ENCODE data around the gene CCDC149.

Gene CCDC149

GRCh38 chr4:24799196-24799543, 113.7 kb downstream of the CCDC149 start:
- Histone ChIP-seq H3K36me3 (ENCODE audit: insufficient read depth, low read depth, low read length) (no peaks in the 10 kb centered on the region), H3K9ac (ENCODE audit: low read depth, low read length) (no peak overlapping the region), H3K27ac (ENCODE audit: low read length) (no peak overlapping the region), H3K4me1 (ENCODE audit: insufficient read depth, low read length) (peaks cover 21% of the 10 kb centered on the region; the same call in 1 of the 2 replicates), H3K4me3 (ENCODE audit: low read length) (no peak overlapping the region), H3K9me3 (ENCODE audit: insufficient read depth, low read depth, low read length) (no peaks in the 10 kb centered on the region), H3K27me3 (ENCODE audit: insufficient read depth, low read length) (peaks cover 86% of the 10 kb centered on the region)

- Histone ChIP-seq H3K36me3 (ENCODE audit: insufficient read depth, low read depth, low read length) (no peaks in the 10 kb centered on the region), H3K27ac (ENCODE audit: low read length) (no peak overlapping the region), H3K27me3 (ENCODE audit: insufficient read depth, low read length) (peaks cover 86% of the 10 kb centered on the region), H3K4me3 (ENCODE audit: low read length) (no peak overlapping the region), H3K9me3 (ENCODE audit: insufficient read depth, low read depth, low read length) (no peaks in the 10 kb centered on the region), H3K9ac (ENCODE audit: low read depth, low read length) (no peak overlapping the region), H3K4me1 (ENCODE audit: insufficient read depth, low read length) (peaks cover 21% of the 10 kb centered on the region; the same call in 1 of the 2 replicates)
Measured at GRCh38 chr4:24798036-24798610, 114.7 kb downstream of the CCDC149 start.

GRCh38 chr4:24796620-24797019, 116.2 kb downstream of the CCDC149 start:
- H3K9me3 ChIP-seq (ENCODE audit: insufficient read depth, low read depth, low read length), result no peaks in the 10 kb centered on the region
- H3K36me3 ChIP-seq (ENCODE audit: insufficient read depth, low read depth, low read length), result no peaks in the 10 kb centered on the region
- H3K4me1 ChIP-seq (ENCODE audit: insufficient read depth, low read length), result peaks cover 21% of the 10 kb centered on the region; the same call in 1 of the 2 replicates

GRCh38 chr4:24795666-24796381, 117.0 kb downstream of the CCDC149 start:
- Histone ChIP-seq H3K36me3 (ENCODE audit: insufficient read depth, low read depth, low read length) (no peaks in the 10 kb centered on the region), H3K4me1 (ENCODE audit: insufficient read depth, low read length) (peaks cover 15% of the 10 kb centered on the region; the same call in 1 of the 2 replicates), H3K27me3 (ENCODE audit: insufficient read depth, low read length) (peaks cover 65% of the 10 kb centered on the region), H3K9me3 (ENCODE audit: insufficient read depth, low read depth, low read length) (no peaks in the 10 kb centered on the region), H3K9ac (ENCODE audit: low read depth, low read length) (peak overlapping the region; percentile 46; the same call in 1 of the 2 replicates), H3K4me3 (ENCODE audit: low read length) (peak overlapping the region; percentile 69), H3K27ac (ENCODE audit: low read length) (no peak overlapping the region)

More at GRCh38 chr4:24796620-24797019, 116.2 kb downstream of the CCDC149 start:
- Histone ChIP-seq H3K4me3 (ENCODE audit: low read length) (no peak overlapping the region), H3K9ac (ENCODE audit: low read depth, low read length) (no peak overlapping the region), H3K27ac (ENCODE audit: low read length) (no peak overlapping the region), H3K27me3 (ENCODE audit: insufficient read depth, low read length) (peaks cover 73% of the 10 kb centered on the region)

- H3K9ac ChIP-seq (ENCODE audit: low read depth, low read length), result peak within 1 kb of the TSS; percentile 46; the same call in 1 of the 2 replicates
- H3K36me3 ChIP-seq (ENCODE audit: insufficient read depth, low read depth, low read length), result no peaks in the 10 kb centered on the region
- peaks cover 58% of the 10 kb centered on the region for H3K27me3 ChIP-seq (ENCODE audit: insufficient read depth, low read length)
- peak within 1 kb of the TSS; percentile 69 for H3K4me3 ChIP-seq (ENCODE audit: low read length)
- H3K9me3 ChIP-seq (ENCODE audit: insufficient read depth, low read depth, low read length), result no peaks in the 10 kb centered on the region
- no peak within 1 kb of the TSS for H3K27ac ChIP-seq (ENCODE audit: low read length)
- peaks cover 13% of the 10 kb centered on the region; the same call in 1 of the 2 replicates for H3K4me1 ChIP-seq (ENCODE audit: insufficient read depth, low read length)
Measured at GRCh38 chr4:24794916-24795665, 117.8 kb downstream of the CCDC149 start, which contains the start of gene SOD3. SOD3 (plus strand) TSS chr4:24795573; CDS start chr4:24799522, 3,949 bp downstream.

GRCh38 chr4:24794480-24794879, 118.4 kb downstream of the CCDC149 start:
- H3K4me3 ChIP-seq (ENCODE audit: low read length), result peak overlapping the region; percentile 69; the same call in 1 of the 2 replicates
- no peaks in the 10 kb centered on the region for H3K36me3 ChIP-seq (ENCODE audit: insufficient read depth, low read depth, low read length)
- H3K27me3 ChIP-seq (ENCODE audit: insufficient read depth, low read length), result peaks cover 52% of the 10 kb centered on the region
- H3K9ac ChIP-seq (ENCODE audit: low read depth, low read length), result no peak overlapping the region
- H3K27ac ChIP-seq (ENCODE audit: low read length), result no peak overlapping the region
- peaks cover 13% of the 10 kb centered on the region; the same call in 1 of the 2 replicates for H3K4me1 ChIP-seq (ENCODE audit: insufficient read depth, low read length)
- no peaks in the 10 kb centered on the region for H3K9me3 ChIP-seq (ENCODE audit: insufficient read depth, low read depth, low read length)

- Histone ChIP-seq H3K27me3 (ENCODE audit: insufficient read depth, low read length) (peaks cover 48% of the 10 kb centered on the region), H3K4me1 (ENCODE audit: insufficient read depth, low read length) (peaks cover 13% of the 10 kb centered on the region; the same call in 1 of the 2 replicates), H3K9ac (ENCODE audit: low read depth, low read length) (no peak overlapping the region), H3K36me3 (ENCODE audit: insufficient read depth, low read depth, low read length) (no peaks in the 10 kb centered on the region), H3K9me3 (ENCODE audit: insufficient read depth, low read depth, low read length) (no peaks in the 10 kb centered on the region), H3K27ac (ENCODE audit: low read length) (no peak overlapping the region), H3K4me3 (ENCODE audit: low read length) (no peak overlapping the region)
Measured at GRCh38 chr4:24794051-24794450, 118.8 kb downstream of the CCDC149 start.

GRCh38 chr4:24793219-24794005, 119.4 kb downstream of the CCDC149 start:
- H3K9me3 ChIP-seq (ENCODE audit: insufficient read depth, low read depth, low read length), result no peaks in the 10 kb centered on the region
- H3K36me3 ChIP-seq (ENCODE audit: insufficient read depth, low read depth, low read length), result no peaks in the 10 kb centered on the region
- no peak overlapping the region for H3K4me3 ChIP-seq (ENCODE audit: low read length)
- no peak overlapping the region for H3K9ac ChIP-seq (ENCODE audit: low read depth, low read length)
- H3K27ac ChIP-seq (ENCODE audit: low read length), result no peak overlapping the region
- peaks cover 41% of the 10 kb centered on the region for H3K27me3 ChIP-seq (ENCODE audit: insufficient read depth, low read length)
- H3K4me1 ChIP-seq (ENCODE audit: insufficient read depth, low read length), result peaks cover 13% of the 10 kb centered on the region; the same call in 1 of the 2 replicates

- Histone ChIP-seq H3K36me3 (ENCODE audit: insufficient read depth, low read depth, low read length) (no peaks in the 10 kb centered on the region), H3K4me3 (ENCODE audit: low read length) (no peak overlapping the region), H3K27ac (ENCODE audit: low read length) (no peak overlapping the region), H3K9me3 (ENCODE audit: insufficient read depth, low read depth, low read length) (no peaks in the 10 kb centered on the region), H3K27me3 (ENCODE audit: insufficient read depth, low read length) (peaks cover 33% of the 10 kb centered on the region), H3K9ac (ENCODE audit: low read depth, low read length) (no peak overlapping the region), H3K4me1 (ENCODE audit: insufficient read depth, low read length) (peaks cover 13% of the 10 kb centered on the region; the same call in 1 of the 2 replicates)
Measured at GRCh38 chr4:24792552-24792951, 120.3 kb downstream of the CCDC149 start.

GRCh38 chr4:24791043-24791442, 121.8 kb downstream of the CCDC149 start:
- 0 out of 2 replicates have a peak, but pooled peaks cover 5% of the 10 kb centered on the region for H3K9me3 ChIP-seq (ENCODE audit: insufficient read depth, low read depth, low read length)
- peaks cover 13% of the 10 kb centered on the region; the same call in 1 of the 2 replicates for H3K4me1 ChIP-seq (ENCODE audit: insufficient read depth, low read length)
- H3K4me3 ChIP-seq (ENCODE audit: low read length), result no peak overlapping the region
- no peak overlapping the region for H3K27ac ChIP-seq (ENCODE audit: low read length)
- peaks cover 18% of the 10 kb centered on the region for H3K27me3 ChIP-seq (ENCODE audit: insufficient read depth, low read length)
- no peak overlapping the region for H3K9ac ChIP-seq (ENCODE audit: low read depth, low read length)
- H3K36me3 ChIP-seq (ENCODE audit: insufficient read depth, low read depth, low read length), result no peaks in the 10 kb centered on the region

- Histone ChIP-seq H3K27me3 (ENCODE audit: insufficient read depth, low read length) (no peaks in the 10 kb centered on the region), H3K9ac (ENCODE audit: low read depth, low read length) (no peak overlapping the region), H3K36me3 (ENCODE audit: insufficient read depth, low read depth, low read length) (no peaks in the 10 kb centered on the region), H3K9me3 (ENCODE audit: insufficient read depth, low read depth, low read length) (0 out of 2 replicates have a peak, but pooled peaks cover 6% of the 10 kb centered on the region), H3K4me3 (ENCODE audit: low read length) (no peak overlapping the region), H3K4me1 (ENCODE audit: insufficient read depth, low read length) (peaks cover 8% of the 10 kb centered on the region; the same call in 1 of the 2 replicates), H3K27ac (ENCODE audit: low read length) (no peak overlapping the region)
Measured at GRCh38 chr4:24783506-24783905, 129.3 kb downstream of the CCDC149 start.
